ENCODE results near the gene BEAN1.

DNA sequence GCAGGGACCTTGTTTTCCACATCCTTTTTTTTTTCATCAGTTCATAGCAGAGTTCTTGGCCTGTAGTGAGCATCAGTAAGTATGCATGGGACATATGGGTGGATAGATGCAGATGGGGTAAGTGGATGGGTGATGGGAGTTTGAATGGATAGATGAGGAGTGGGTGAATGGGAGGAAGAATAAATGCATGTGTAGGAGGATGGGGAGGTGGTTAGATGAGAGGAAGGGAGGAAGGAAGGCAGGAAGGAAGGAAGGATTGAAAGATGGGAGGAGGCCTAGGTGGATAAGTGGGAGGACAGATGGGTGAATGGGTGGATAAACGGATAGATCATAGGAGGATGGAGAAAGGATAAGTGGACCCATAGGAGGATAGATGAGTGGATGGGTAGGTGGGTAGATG is 3.9 kb upstream of the BEAN1 start:
- no peak for TF ChIP-seq CTCF (conservative IDR thresholded peaks at IDR 0.05 in 1 of 2, IDR thresholded peaks at IDR 0.05 in 1 of 2; ENCODE audit: extremely low read depth in 1 of 2, insufficient read depth in 1 of 2, low read depth in 1 of 2, low read length in 2 of 2)
- TF ChIP-seq EZH2 (IDR thresholded peaks at IDR 0.05; ENCODE audit: borderline replicate concordance, low read length) = no peak
